K562 (cell line): ENCODE measurements around the gene PPIF. TPM values are rescaled to one million over a fixed set of nuclear protein-coding genes. Genes with fewer than 3 reads are reported as not detected.
A peak's percentile ranks its signal among the peaks of the same experiment; 100 is the strongest.

ENCODE experiments used
- ATAC-seq: fragments of 200-7000 bp; cut with Tn5 transposase; 3 replicates; pipeline ENCODE4 v1.9.1; 2020; ENCODE audit warnings: moderate library complexity
- BruUV-seq: library from RNA; stranded (reverse); fragments of 400-500 nt; replicated peaks from 2 replicates; lab custom pipeline; 2021; lab: Mats Ljungman, UMichigan
- CTCF ChIA-PET: fragments of 300-600 bp; formaldehyde crosslinking; extraction: SDS; loops from one replicate; lab custom pipeline; 2021; ENCODE audit warnings: low intra/inter-chr PET ratio; lab: Yijun Ruan, JAX
- POLR2A ChIA-PET: fragments of 300-600, 350-650 bp; sonication (Branson Sonifier 250); formaldehyde crosslinking; extraction: SDS; loops from one replicate; lab custom pipeline; 2021; ENCODE audit warnings: antibody characterized with exemption, inconsistent platforms; lab: Yijun Ruan, JAX
- DNase-seq, 4 experiments: peaks; one replicate each; pipeline versions ENCODE4 v3.0.0 to v3.0.0-alpha.2; 2011 to 2018; ENCODE audit warnings: low spot score in 3 of 4, mixed read lengths in 3 of 4; ENCODE audit errors: extremely low read depth in 1 of 4
- FAIRE-seq: peaks from 2 replicates; lab custom pipeline; 2011; peaks lifted over from hg19 to GRCh38; lab: Jason Lieb, UNC
- H2AFZ ChIP-seq: 2 replicates; pipeline ENCODE4 v1.6.0; 2011; ENCODE audit warnings: low read depth, low read length, control low read depth, inconsistent platforms
- H3K27ac ChIP-seq: fragments of 200-600 bp; 3 replicates; pipeline ENCODE4 v1.8.0; 2011; ENCODE audit warnings: low read depth, mild to moderate bottlenecking, control low read depth, inconsistent platforms, low read length, moderate library complexity, mixed read lengths; ENCODE audit errors: extremely low read depth
- H3K27me3 ChIP-seq, 2 experiments: fragments of 300-600 bp in 1 of 2; 2 replicates in 1 of 2; 3 replicates in 1 of 2; pipeline versions ENCODE4 v1.6.0 to v1.8.0; 2011; ENCODE audit warnings: inconsistent platforms in 2 of 2, low read length in 2 of 2, mild to moderate bottlenecking in 1 of 2, mixed read lengths in 1 of 2, moderate library complexity in 1 of 2; ENCODE audit not compliant: control insufficient read depth in 2 of 2, insufficient read depth in 2 of 2
- H3K36me3 ChIP-seq: fragments of 300-600 bp; 3 replicates; pipeline ENCODE4 v1.8.0; 2011; ENCODE audit warnings: mild to moderate bottlenecking, low read length, inconsistent platforms; ENCODE audit not compliant: control insufficient read depth, insufficient read depth
- H3K4me1 ChIP-seq, 2 experiments: fragments of 200-600 bp in 1 of 2; replicated peaks in 1 of 2; 2 replicates in 1 of 2; 3 replicates in 1 of 2; pipeline versions ENCODE4 v1.5.1 to v1.8.0; 2011; ENCODE audit warnings: inconsistent platforms in 2 of 2, low read length in 2 of 2, mild to moderate bottlenecking in 1 of 2, mixed read lengths in 1 of 2, moderate library complexity in 1 of 2; ENCODE audit not compliant: control insufficient read depth in 2 of 2, insufficient read depth in 2 of 2
- H3K4me2 ChIP-seq: 2 replicates; pipeline ENCODE4 v1.6.1; 2011; ENCODE audit warnings: low read length, control low read depth, inconsistent platforms, mixed read lengths; ENCODE audit not compliant: insufficient read depth
- H3K4me3 ChIP-seq: fragments of 200-600 bp; sonication (generic), shearing (Covaris generic); 2 replicates; pipeline ENCODE4 v1.5.1; 2016; ENCODE audit warnings: control low read depth, inconsistent platforms
- H3K79me2 ChIP-seq: fragments of 200-600 bp; 3 replicates; pipeline ENCODE4 v1.8.0; 2011; ENCODE audit warnings: low read length, inconsistent platforms; ENCODE audit not compliant: control insufficient read depth, insufficient read depth
- H3K9ac ChIP-seq, 2 experiments: 2 replicates each; pipeline versions ENCODE4 v1.6.0 to v1.6.1; 2011; ENCODE audit warnings: low read depth in 2 of 2, low read length in 2 of 2, control low read depth in 1 of 2, inconsistent platforms in 1 of 2, mild to moderate bottlenecking in 1 of 2, mixed read lengths in 1 of 2; ENCODE audit not compliant: insufficient read depth in 1 of 2
- H3K9me1 ChIP-seq: one replicate; pipeline ENCODE4 v1.6.0; 2011; ENCODE audit warnings: inconsistent platforms, mild to moderate bottlenecking, low read length, moderate library complexity; ENCODE audit not compliant: control insufficient read depth, insufficient read depth
- H3K9me3 ChIP-seq: replicated peaks from 2 replicates; pipeline ENCODE4 v1.5.1; 2011; ENCODE audit warnings: low read depth, low read length, inconsistent platforms; ENCODE audit not compliant: control insufficient read depth, insufficient read depth
- H4K20me1 ChIP-seq: replicated peaks from 2 replicates; pipeline ENCODE4 v1.6.1; 2011; ENCODE audit warnings: low read length, inconsistent platforms, mixed read lengths; ENCODE audit not compliant: control insufficient read depth, insufficient read depth
- CBX3 ChIP-seq, 2 experiments: IDR thresholded peaks; 1 replicate in 1 of 2; 2 replicates in 1 of 2; pipeline ENCODE4 v1.6.1; 2012; ENCODE audit warnings: inconsistent platforms in 2 of 2, low read length in 2 of 2, borderline replicate concordance in 1 of 2, control low read depth in 1 of 2
- RBM39 ChIP-seq: fragments of 200-400 bp; formaldehyde crosslinking; optimal IDR thresholded peaks from 2 replicates; pipeline ENCODE3; 2018; ENCODE audit warnings: low read depth, low read length
- SIN3A ChIP-seq, 2 experiments: fragments of 150-350 bp in 1 of 2; IDR thresholded peaks; 2 replicates each; pipeline ENCODE4 v1.6.1; 2011 to 2016; ENCODE audit warnings: borderline replicate concordance in 2 of 2, low read depth in 2 of 2, low read length in 2 of 2, mild to moderate bottlenecking in 2 of 2, moderate library complexity in 2 of 2; ENCODE audit not compliant: control insufficient read depth in 1 of 2
- YY1 ChIP-seq, 3 experiments: IDR thresholded peaks; 2 replicates each; pipeline ENCODE4 v1.6.1; 2011; ENCODE audit warnings: low read length in 2 of 3, mild to moderate bottlenecking in 2 of 3, moderate library complexity in 2 of 3, borderline replicate concordance in 1 of 3, control low read depth in 1 of 3, low read depth in 1 of 3; ENCODE audit not compliant: insufficient read depth in 3 of 3, insufficient replicate concordance in 2 of 3, control insufficient read depth in 1 of 3, insufficient read length in 1 of 3; ENCODE audit errors: extremely low read depth in 1 of 3
- ZNF551 ChIP-seq: fragments of 250-450 bp; sonication (Bioruptor Pico); IDR thresholded peaks from 2 replicates; pipeline ENCODE4 v1.5.0; 2021; ENCODE audit warnings: mild to moderate bottlenecking, moderate library complexity
- ZNF766 ChIP-seq: fragments of 200-800 bp; sonication (Bioruptor generic); conservative IDR thresholded peaks from 2 replicates; pipeline ENCODE4 v1.6.1; 2016; ENCODE audit warnings: missing genetic modification characterization, missing compliant biosample characterization
- WGBS: fragments of 100-300 bp; shearing (Covaris generic); methylation state at CpG from one replicate; pipeline ENCODE4 v1.1.6; 2016; ENCODE audit warnings: low coverage, mixed read lengths; ENCODE audit not compliant: insufficient coverage; ENCODE audit errors: missing lambda C conversion rate; 5-methylcytosine and 5-hydroxymethylcytosine counted together
- in situ Hi-C: fragments of 300-500 bp; cut with MboI; formaldehyde crosslinking; loops from 4 replicates; pipeline ENCODE4 v1.15.0; 2018; ENCODE audit warnings: inconsistent platforms, mixed read lengths
- intact Hi-C: fragments of 100-400 bp; cut with micrococcal nuclease; formaldehyde crosslinking; loops from 2 replicates; pipeline ENCODE4 v1.14.2; 2022
- polyA plus RNA-seq, 8 experiments: library from polyadenylated mRNA; depleted of rRNA in 4 of 8; stranded (reverse) in 5 of 8; unstranded in 3 of 8; fragments of >200 nt; fragmentation: Nextera tagmentation in 2 of 8; fragmentation: Illumina TruSeq in 1 of 8; extraction: Ambion mirVana in 2 of 8; extraction: Trizol in 1 of 8; gene quantifications; 2 replicates each; pipeline versions ENCODE4 v1.2.1 to v1.2.3, GENCODE V29; 2011 to 2014; ENCODE audit warnings: inconsistent platforms in 1 of 8, missing spikeins in 1 of 8
- total RNA-seq, 7 experiments: library from RNA; depleted of rRNA in 6 of 7; stranded (reverse); fragments of >200 nt in 6 of 7; fragmentation: Illumina TruSeq in 2 of 7; extraction: Trizol in 2 of 7; gene quantifications; 2 replicates each; pipeline versions ENCODE4 v1.2.1 to v1.2.3, GENCODE V29; 2011 to 2021; ENCODE audit warnings: low replicate concordance in 1 of 7
- TF ChIP-seq, protein P1 (sequence below), 2 experiments: IDR thresholded peaks; 2 replicates each; pipeline ENCODE4 v1.6.1; 2011; ENCODE audit warnings: borderline replicate concordance in 1 of 2, control low read depth in 1 of 2, low read depth in 1 of 2, low read length in 1 of 2, mild to moderate bottlenecking in 1 of 2, mixed read lengths in 1 of 2, moderate library complexity in 1 of 2; ENCODE audit not compliant: insufficient read depth in 1 of 2, insufficient read length in 1 of 2, poor library complexity in 1 of 2, severe bottlenecking in 1 of 2; ENCODE audit errors: extremely low read depth in 1 of 2
- TF ChIP-seq, protein P2 (sequence below): fragments of 200-800 bp; sonication (Bioruptor generic); IDR thresholded peaks from 2 replicates; pipeline ENCODE4 v1.6.1; 2017; ENCODE audit warnings: missing genetic modification characterization, missing compliant biosample characterization
- TF ChIP-seq, protein P3 (sequence below), 2 experiments: fragments of 450-650 bp; IDR thresholded peaks; 2 replicates each; pipeline ENCODE4 v1.6.1; 2016

The PPIF gene
- total and polyA plus RNA-seq, 9 of the 15 experiments (the other 6 are each of a cell fraction or from before 2014, with no cell fraction given), result 40.9 to 287 (median 117) TPM

DNA sequence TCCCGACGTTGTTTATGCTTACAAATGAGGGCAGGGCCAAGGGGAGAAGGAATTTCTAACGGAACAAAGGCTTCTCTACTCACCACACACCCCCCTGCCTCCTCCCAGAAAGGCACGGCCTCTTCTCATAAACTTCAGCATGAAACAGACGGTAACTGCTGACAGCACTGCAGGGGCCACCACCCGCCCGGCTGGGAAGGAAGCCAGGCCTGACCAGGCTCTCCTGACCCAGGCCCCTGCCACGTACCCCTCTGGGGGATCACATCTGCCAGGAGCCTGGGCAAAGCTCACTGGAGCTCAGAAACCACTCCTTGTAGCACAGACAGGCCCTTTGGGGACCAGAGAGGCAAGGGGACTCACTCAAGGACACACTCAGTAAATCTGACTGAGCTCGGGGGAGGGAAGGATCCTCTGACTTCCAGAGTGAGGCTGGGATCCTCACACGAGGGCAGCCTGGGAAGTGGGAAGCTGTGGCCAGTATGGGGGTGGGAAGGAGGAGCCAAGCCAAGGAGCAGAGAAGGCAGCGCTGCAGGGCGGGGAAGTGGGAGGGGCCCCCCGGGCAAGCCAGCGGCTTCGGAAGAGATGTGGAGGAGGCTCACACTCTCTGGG lies 52.1 kb downstream of the PPIF start:
- POLR2A ChIA-PET, result interaction anchor here (0.6 to 2.8 kb wide), 5 partner anchors 8 to 57 kb away, joined by 3 to 11 read pairs (median 5); no protein-coding TSS in a partner anchor
- Histone ChIP-seq H2AFZ (peak overlapping the region; percentile 96), H3K4me1 (peaks cover 33 to 53% of the 10 kb centered on the region in 2 experiments), H4K20me1 (no peaks in the 10 kb centered on the region), H3K9me1 (no peaks in the 10 kb centered on the region), H3K9ac (peak overlapping the region; percentile 67 to 89), H3K79me2 (no peaks in the 10 kb centered on the region), H3K4me3 (no peak overlapping the region; the same call in 1 of the 2 replicates), H3K9me3 (no peaks in the 10 kb centered on the region), H3K27me3 (no peaks in the 10 kb centered on the region), H3K36me3 (no peaks in the 10 kb centered on the region), H3K4me2 (peak overlapping the region; percentile 72), H3K27ac (peak overlapping the region; percentile 59)
- WGBS, result 11% methylated on average over 15 of the region's 15 CpGs
- intact Hi-C loops (no loop called here), in situ Hi-C loops (no loop called here)
- ATAC-seq (peak; percentile 95), DNase-seq (peak; percentile 88 to 97 (median 94)), FAIRE-seq (peak; percentile 92)
- TSS peak; percentile 47 for BruUV-seq
- CTCF ChIA-PET, result no interaction called here
- TF ChIP-seq CBX3 (IDR thresholded peaks at IDR 0.05; ENCODE audit: borderline replicate concordance in 1 of 2, low read length in 2 of 2) (0 out of 3 replicates have a peak, but pooled peaks of 1 of the 2 experiments have one; percentile 28), YY1 (IDR thresholded peaks at IDR 0.05; ENCODE audit: borderline replicate concordance in 1 of 3, control insufficient read depth in 1 of 3, extremely low read depth in 1 of 3, insufficient read depth in 3 of 3, insufficient read length in 1 of 3, insufficient replicate concordance in 2 of 3, low read depth in 1 of 3, low read length in 2 of 3) (peak in 1 of 3 experiments; percentile 10), RBM39 (no peak), SIN3A (IDR thresholded peaks at IDR 0.05; ENCODE audit: borderline replicate concordance in 2 of 2, control insufficient read depth in 1 of 2, low read depth in 2 of 2, low read length in 2 of 2) (peak in 1 of 2 experiments; percentile 20; a peak in 1 of 4 replicates), ZNF551 (no peak), ZNF766 (CRISPR knock-in tag) (0 out of 2 replicates have a peak, but pooled peaks have one; percentile 12)
- TF ChIP-seq, protein P1, sequence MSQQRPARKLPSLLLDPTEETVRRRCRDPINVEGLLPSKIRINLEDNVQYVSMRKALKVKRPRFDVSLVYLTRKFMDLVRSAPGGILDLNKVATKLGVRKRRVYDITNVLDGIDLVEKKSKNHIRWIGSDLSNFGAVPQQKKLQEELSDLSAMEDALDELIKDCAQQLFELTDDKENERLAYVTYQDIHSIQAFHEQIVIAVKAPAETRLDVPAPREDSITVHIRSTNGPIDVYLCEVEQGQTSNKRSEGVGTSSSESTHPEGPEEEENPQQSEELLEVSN (IDR thresholded peaks at IDR 0.05; ENCODE audit: borderline replicate concordance in 1 of 2, extremely low read depth in 1 of 2, insufficient read depth in 1 of 2, insufficient read length in 1 of 2, low read depth in 1 of 2, low read length in 1 of 2, poor library complexity in 1 of 2, severe bottlenecking in 1 of 2), result peak in 1 of 2 experiments; percentile 49
- TF ChIP-seq, protein P2, sequence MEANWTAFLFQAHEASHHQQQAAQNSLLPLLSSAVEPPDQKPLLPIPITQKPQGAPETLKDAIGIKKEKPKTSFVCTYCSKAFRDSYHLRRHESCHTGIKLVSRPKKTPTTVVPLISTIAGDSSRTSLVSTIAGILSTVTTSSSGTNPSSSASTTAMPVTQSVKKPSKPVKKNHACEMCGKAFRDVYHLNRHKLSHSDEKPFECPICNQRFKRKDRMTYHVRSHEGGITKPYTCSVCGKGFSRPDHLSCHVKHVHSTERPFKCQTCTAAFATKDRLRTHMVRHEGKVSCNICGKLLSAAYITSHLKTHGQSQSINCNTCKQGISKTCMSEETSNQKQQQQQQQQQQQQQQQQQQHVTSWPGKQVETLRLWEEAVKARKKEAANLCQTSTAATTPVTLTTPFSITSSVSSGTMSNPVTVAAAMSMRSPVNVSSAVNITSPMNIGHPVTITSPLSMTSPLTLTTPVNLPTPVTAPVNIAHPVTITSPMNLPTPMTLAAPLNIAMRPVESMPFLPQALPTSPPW (CRISPR knock-in tag), result peak; percentile 63
- TF ChIP-seq, protein P3, sequence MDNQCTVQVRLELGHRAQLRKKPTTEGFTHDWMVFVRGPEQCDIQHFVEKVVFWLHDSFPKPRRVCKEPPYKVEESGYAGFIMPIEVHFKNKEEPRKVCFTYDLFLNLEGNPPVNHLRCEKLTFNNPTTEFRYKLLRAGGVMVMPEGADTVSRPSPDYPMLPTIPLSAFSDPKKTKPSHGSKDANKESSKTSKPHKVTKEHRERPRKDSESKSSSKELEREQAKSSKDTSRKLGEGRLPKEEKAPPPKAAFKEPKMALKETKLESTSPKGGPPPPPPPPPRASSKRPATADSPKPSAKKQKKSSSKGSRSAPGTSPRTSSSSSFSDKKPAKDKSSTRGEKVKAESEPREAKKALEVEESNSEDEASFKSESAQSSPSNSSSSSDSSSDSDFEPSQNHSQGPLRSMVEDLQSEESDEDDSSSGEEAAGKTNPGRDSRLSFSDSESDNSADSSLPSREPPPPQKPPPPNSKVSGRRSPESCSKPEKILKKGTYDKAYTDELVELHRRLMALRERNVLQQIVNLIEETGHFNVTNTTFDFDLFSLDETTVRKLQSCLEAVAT (IDR thresholded peaks at IDR 0.05), result no peak
